BLaER1 (cell line): ENCODE data around the gene GAS6.

Experiments
- H3K27ac ChIP-seq: shearing (Covaris generic); formaldehyde crosslinking; 2 replicates; pipeline ENCODE4 v1.8.1; 2022
- H3K27me3 ChIP-seq: shearing (Covaris generic); formaldehyde crosslinking; 2 replicates; pipeline ENCODE4 v1.8.1; 2022
- H3K36me3 ChIP-seq: shearing (Covaris generic); formaldehyde crosslinking; 2 replicates; pipeline ENCODE4 v1.8.1; 2022
- H3K4me1 ChIP-seq: shearing (Covaris generic); formaldehyde crosslinking; 2 replicates; pipeline ENCODE4 v1.8.1; 2022
- H3K4me2 ChIP-seq: shearing (Covaris generic); formaldehyde crosslinking; 2 replicates; pipeline ENCODE4 v1.8.1; 2022
- H3K4me3 ChIP-seq: shearing (Covaris generic); formaldehyde crosslinking; 2 replicates; pipeline ENCODE4 v1.8.1; 2022
- H3K9ac ChIP-seq: shearing (Covaris generic); formaldehyde crosslinking; 2 replicates; pipeline ENCODE4 v1.8.1; 2022
- H3K9me3 ChIP-seq: shearing (Covaris generic); formaldehyde crosslinking; 2 replicates; pipeline ENCODE4 v1.8.1; 2022
- H4K20me1 ChIP-seq: shearing (Covaris generic); formaldehyde crosslinking; 2 replicates; pipeline ENCODE4 v1.8.1; 2022
- Cebpa-rat ChIP-seq: shearing (Covaris generic); IDR thresholded peaks from 2 replicates; pipeline ENCODE4 v1.8.1; 2022

The GAS6 gene

DNA sequence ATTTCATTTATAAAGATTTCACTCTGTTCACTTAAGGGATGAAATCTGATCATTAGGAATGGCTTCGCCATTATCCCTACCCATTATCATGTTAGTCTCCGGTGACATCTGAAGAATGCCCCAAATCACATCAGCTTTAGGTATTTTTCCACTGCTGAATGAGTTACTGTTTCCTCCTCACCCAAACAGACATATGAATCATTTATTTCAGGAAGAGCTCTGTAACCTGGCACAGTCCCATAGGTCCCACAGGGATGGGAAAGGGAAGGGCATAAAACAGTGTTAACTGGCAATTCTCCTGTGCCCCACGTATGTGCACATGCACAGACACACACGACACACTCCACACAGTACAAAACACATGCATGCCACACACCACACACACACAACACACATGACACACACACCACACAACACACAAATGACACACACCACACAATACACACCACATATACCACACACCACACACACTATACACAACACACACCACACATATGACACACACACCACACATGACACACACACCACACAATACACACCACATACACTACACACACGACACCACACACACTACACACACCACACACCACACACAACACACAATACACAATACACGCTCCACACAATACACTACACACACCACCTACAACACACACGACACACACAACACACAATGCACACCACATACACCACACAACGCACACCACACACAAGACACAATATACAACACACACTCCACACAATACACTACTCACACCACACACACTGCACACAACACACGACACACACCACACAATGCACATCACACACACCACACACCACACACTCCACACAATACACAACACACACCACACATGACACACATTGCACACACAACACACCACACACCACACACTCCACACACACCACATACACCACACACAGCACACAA lies 89.4 kb downstream of the GAS6 start:
- Histone ChIP-seq H3K4me1 (peaks cover 33% of the 10 kb centered on the region; the same call in 1 of the 2 replicates), H3K27ac (no peak overlapping the region), H3K9me3 (peaks cover 38% of the 10 kb centered on the region), H4K20me1 (0 out of 2 replicates have a peak, but pooled peaks cover 12% of the 10 kb centered on the region), H3K9ac (no peak overlapping the region), H3K36me3 (peaks cover 12% of the 10 kb centered on the region; the same call in 1 of the 2 replicates), H3K4me3 (no peak overlapping the region), H3K27me3 (no peaks in the 10 kb centered on the region), H3K4me2 (no peak overlapping the region; the same call in 1 of the 2 replicates)
- no peak for TF ChIP-seq Cebpa-rat

DNA sequence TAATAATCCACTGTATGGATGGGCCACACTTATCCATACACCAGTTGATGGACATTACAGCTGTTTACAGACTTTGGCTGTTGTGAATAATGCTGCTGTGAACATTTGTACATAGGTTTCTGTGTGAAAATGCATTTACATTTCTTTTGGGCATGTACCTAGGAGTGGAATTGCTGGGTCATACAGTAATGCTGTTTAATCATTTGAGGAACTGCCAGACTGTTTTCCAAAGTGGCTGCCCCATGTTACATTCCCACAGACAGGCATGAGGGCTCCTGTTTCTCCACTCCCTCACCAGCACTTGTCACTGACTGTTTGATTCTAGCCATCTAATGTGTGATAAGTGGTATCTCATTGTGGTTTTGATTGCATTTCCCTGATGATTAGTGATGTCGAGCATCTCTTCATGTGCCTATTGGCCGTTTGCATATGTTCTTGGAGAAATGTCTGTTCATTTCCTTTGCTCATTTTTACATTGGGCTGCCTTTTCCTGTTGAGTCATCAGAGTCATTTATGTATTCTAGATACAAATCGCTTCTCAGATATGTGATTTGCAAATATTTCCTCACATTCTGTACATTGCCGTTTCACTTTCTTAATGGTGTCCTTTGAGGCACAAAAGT lies 92.1 kb downstream of the GAS6 start:
- Histone ChIP-seq H3K9me3 (peaks cover 43% of the 10 kb centered on the region), H3K4me3 (no peak overlapping the region), H3K27me3 (no peaks in the 10 kb centered on the region), H3K4me1 (peaks cover 59% of the 10 kb centered on the region), H4K20me1 (no peaks in the 10 kb centered on the region), H3K27ac (no peak overlapping the region), H3K36me3 (peaks cover 12% of the 10 kb centered on the region; the same call in 1 of the 2 replicates), H3K4me2 (peak overlapping the region; percentile 22), H3K9ac (no peak overlapping the region)
- TF ChIP-seq Cebpa-rat = no peak

DNA sequence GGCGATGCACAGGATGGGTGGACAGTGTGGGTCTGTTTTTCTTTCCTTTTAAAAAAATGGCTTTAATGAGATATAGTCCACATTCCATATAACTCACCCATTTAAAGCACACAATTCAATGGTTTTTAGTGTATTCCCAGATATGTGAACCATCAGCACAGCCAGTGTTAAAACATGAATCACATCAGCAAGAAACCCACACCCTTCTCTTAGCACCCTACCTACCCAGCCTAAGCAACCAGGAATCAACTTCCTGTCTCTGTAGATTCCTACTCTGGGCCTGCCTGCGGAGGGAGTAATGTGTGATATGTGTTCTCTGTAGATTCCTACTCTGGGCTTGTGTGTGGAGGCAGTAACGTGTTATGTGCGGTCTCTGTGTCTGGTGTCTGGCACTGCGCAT lies 92.9 kb downstream of the GAS6 start:
- H3K9ac ChIP-seq = no peak overlapping the region
- no peak overlapping the region for H3K27ac ChIP-seq
- no peaks in the 10 kb centered on the region for H3K27me3 ChIP-seq
- H3K4me2 ChIP-seq = no peak overlapping the region; the same call in 1 of the 2 replicates
- H3K4me3 ChIP-seq = no peak overlapping the region
- H3K4me1 ChIP-seq = peaks cover 68% of the 10 kb centered on the region
- H3K36me3 ChIP-seq = peaks cover 7% of the 10 kb centered on the region; the same call in 1 of the 2 replicates
- H4K20me1 ChIP-seq = no peaks in the 10 kb centered on the region
- TF ChIP-seq Cebpa-rat = no peak
- peaks cover 43% of the 10 kb centered on the region for H3K9me3 ChIP-seq
